ENCODE data around the gene FPGT.
"Not testable (repeated sequence)": the region's sequence is repeated elsewhere in the genome, so short reads cannot be mapped to it uniquely, and the experiment has no call there.

Gene FPGT

DNA sequence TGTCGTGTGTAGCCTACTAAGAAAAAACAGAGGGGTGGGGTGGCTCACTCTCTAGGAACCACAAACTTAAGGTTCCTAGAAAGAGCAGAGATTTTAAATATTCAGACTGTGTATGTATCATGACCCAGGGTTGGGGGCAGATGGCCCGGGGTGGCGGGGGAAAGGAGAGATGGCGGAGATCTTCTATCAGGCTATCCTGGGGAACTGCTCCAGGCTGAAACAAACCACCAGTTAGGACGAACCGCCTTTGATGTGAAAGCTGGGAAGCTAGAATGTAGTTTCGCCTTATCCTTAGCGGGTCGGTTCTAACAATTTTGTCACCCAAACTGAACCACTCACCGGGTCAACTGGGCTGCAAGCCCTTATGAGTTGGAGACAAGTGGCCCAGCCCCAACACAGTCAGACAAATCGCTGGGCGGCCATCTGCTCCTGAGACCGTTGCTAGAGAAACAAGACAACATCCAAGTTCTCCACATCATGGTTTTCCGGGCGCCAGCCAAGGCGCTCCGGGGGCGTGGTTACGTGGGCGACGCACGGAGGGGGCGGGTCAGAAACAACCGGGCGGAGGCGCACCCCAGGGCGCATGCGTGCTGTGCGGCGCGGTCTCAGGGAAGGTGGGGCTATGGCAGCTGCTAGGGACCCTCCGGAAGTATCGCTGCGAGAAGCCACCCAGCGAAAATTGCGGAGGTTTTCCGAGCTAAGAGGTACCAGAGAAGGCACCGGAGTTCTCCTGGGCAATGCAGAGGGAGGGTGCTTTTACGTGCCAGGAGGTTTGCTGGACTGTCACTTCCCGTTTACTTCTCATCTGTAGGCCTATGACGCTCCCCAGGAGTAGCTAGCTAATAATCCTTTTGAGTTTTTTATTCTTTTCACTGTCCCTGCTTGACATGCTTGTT is at the start of gene FPGT, which contains the start of gene LRRIQ3:
Gene FPGT, plus strand, starts transcription at position 586 of the 896 bp plus-strand sequence. Its CDS starts 37 bp downstream, at position 623.
Gene LRRIQ3, minus strand, starts transcription at position 520 of the 896 bp plus-strand sequence. CDS start 14,492 bp downstream, outside the sequence.
- peak; percentile 54 for DNase-seq

DNA sequence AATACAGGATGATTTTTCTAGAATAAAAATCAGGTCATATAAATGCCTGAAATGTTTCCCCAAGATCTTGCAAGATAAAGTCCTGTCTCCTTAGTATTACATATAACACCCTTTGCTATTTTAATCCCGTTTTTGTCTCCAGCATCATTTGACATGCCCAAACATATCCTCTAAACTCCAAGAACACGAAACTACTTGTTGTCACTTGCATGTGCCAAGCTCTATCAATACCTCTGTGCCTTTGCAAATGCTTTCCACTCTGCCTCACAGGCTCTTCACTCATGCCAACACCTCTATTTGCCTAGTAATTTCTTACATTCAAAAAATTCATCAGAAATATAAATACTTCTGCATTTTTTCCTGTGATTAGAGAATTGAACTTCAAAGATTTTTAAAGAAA is 38.0 kb upstream of the FPGT start:
- DNase-seq = no peak

DNA sequence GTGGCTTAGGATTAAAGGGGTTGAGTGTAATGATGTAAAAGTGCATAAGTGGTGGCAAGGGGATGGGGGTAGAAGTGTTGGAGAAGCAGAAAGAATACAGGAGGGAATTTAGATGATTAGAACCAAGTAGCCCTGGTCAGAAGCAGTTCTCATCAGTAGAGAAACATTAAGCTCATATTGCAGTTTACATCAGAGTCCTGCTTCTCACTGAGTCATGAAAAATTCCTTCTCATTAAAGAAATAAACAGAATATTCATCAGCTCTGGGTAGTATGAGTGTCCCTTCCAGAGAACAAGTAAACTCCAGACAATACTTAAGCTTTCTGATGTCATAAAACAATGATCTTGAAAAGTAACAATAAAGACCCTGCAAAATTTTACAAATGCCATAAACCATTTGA is 36.5 kb upstream of the FPGT start:
- no peak for DNase-seq

DNA sequence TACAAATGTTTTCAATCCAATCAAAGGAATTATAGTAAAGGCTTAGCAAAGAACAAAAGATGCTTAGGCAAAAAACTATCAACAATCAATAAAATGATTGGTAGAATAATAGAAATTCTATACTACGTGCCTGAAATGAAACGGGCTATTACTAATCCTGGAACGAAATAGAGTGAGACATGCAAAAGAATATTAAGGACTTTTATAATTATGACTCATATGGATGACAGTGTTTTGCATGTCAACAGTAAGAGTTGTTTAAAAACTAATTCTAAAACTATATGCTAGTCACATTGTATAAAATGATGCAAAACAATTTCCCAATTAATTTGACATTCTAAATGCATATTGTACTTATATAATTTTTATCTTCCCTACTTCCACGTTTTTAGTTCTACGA is 35.7 kb upstream of the FPGT start:
- DNase-seq = no peak

DNA sequence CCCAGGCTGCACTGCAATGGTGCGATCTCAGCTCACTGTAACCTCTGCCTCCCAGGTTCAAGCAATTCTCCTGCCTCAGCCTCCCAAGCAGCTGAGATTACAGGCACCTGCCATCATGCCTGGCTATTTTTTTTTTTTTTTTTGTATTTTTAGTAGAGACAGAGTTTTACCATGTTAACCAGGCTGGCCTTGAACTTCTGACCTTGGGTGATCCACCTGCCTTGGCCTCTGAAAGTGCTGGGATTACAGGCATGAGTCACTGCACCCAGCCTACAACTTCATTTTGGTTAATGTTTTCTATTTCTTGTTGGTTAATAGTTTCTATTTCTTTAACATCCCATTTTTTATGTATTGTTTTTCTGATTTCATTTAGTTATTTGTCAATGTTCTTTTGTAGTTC is 23.6 kb upstream of the FPGT start:
- not testable (repeated sequence) for DNase-seq

DNA sequence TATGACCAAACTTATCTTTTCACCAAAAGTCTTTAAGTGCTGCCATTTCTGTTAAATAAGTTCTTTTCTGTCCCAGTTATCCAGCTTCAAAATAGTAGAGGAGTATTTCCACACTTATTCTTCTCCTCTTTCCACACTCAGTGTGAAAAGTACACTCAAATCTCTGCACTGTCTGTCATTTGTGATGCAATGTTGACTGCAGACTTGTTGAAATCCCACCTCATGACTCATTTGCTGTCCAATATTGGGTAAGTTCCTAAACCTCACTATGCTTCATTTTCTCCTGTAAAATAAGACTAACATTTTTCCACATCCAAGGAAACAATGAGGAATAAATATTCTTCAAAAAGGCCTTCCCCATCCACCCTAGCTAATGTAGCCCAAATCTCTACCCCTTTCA is 17.6 kb upstream of the FPGT start:
- DNase-seq = no peak

DNA sequence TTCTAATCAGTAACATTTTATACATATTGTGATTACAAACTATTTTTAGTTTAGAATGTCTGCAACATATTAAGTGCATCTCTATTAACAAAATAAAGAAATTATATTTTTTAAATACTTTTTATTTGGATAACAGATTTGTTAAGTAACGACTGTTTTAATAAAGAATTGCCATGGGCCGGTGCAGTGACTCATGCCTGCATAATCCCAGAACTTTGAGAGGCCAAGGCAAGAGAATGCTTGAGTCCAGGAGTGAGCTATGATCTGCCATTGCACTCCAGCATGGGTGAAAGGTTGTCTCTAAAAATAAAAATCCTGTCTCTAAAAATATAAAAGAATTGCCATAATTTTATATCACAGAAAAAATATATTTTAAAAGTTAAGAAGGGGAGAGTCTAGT is 4.1 kb upstream of the FPGT start:
- DNase-seq = no peak

DNA sequence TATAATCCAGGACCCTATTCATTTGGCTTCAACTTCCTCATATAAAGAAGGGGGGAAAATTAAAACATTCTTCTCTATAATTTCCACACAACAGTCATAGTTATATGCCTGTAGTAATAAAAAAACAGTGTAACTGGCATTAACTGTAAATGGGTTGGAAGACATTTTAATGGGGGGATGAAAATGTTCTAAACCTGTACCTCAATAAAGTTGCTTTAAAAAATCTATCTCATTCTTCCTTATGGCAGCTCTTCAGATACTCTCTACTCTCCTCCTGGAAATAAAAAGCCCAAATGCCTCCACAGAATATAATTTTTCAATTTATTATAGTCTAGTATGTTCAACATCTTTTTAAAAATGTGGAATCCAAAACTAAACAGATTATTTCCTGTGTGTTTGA is 2.7 kb upstream of the FPGT start:
- no peak for DNase-seq

DNA sequence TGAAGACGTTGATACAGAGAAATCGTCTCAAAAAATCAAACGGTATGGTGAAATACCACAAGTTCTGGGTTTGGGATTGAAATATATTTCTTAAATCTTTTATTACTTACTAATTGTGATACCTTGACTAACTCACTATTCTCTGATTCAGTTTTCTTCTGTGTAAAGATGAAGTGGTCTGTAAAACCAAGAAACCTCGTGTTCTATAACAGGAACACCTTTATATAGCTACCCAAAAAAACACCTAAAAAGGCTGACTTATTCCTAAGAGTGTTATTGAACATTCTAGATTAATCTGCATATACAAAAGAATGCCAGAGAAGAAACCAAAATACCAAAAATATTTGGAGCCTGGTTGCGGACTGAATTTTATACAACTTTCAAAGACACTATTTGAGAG is 787 bp upstream of the FPGT start:
- DNase-seq = no peak

DNA sequence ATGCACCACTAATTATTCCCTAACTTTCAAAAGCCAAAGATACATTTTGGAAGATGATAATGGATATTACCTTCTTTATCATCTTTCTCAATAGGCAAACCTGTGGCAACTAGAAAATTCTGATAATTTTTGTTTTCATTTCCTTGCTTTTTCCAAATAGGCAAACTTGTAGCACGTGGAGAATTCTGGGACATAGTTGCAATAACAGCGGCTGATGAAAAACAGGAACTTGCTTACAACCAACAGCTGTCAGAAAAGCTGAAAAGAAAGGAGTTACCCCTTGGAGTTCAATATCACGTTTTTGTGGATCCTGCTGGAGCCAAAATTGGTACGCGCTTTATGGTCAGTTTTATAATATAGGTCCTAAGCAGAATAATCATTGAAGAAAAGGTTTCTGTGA is 1.5 kb downstream of the FPGT start:
- no peak for DNase-seq

DNA sequence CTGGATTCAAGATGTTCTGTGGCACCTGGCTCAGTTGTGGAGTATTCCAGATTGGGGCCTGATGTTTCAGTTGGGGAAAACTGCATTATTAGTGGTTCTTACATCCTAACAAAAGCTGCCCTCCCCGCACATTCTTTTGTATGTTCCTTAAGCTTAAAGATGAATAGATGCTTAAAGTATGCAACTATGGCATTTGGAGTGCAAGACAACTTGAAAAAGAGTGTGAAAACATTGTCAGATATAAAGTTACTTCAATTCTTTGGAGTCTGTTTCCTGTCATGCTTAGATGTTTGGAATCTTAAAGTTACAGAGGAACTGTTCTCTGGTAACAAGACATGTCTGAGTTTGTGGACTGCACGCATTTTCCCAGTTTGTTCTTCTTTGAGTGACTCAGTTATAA is 7.2 kb downstream of the FPGT start:
- DNase-seq = no peak

DNA sequence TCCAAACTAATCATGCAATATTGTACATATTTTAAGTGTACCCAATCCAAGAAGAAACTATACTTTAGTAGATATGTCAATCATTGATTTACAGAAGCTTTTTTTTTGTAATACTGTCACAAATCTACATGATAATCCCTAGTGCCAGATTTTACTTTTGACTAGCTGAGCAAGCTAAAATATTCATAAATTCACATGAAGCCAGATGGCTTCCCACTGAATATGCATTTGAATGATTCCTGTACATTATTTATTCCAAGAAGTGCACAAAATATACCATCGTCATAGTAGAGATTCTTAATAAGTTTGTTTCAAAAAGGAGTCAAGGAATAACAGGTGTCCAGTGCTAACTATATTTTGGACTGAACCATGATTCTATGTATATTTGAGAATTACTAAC is 17.2 kb downstream of the FPGT start:
- DNase-seq = no peak

DNA sequence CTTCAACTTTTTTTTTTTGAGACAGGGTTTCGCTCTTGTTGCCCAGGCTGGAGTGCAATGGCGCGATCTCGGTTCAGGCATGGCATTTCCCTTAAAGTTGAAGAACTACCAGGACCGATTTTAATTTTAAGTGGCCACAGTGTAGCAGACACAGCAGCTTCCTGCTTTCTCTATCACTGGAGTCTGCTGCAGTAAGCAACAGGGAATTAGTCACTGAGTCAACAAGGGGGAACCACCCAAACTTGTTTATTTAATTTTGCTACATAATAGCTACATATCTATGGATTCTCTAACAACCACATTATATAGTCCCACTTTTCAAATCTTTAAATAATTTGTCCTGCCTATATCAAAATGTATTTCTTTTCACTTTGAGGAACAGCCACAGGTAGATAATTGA is 24.7 kb downstream of the FPGT start:
- DNase-seq = no peak

DNA sequence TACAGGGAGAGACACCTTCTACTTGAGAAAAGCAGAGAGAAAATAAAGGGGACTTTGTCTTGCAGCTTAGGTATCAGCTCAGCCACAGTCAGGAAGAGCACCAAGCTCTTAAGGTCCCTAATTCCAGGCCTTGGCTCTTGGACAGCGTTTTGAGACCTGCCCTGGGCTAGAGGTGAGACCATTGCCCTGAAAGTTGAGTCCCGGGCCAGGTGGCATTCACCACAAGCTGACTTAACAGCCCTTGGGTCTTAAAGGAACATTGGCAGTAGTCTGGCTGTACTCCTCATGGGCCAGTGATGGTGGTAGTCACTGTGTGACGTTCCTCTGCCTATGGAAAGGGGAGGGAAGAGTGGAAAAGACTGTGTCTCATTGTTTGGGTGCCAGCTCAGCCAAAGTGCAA is 25.4 kb downstream of the FPGT start:
- no peak for DNase-seq

DNA sequence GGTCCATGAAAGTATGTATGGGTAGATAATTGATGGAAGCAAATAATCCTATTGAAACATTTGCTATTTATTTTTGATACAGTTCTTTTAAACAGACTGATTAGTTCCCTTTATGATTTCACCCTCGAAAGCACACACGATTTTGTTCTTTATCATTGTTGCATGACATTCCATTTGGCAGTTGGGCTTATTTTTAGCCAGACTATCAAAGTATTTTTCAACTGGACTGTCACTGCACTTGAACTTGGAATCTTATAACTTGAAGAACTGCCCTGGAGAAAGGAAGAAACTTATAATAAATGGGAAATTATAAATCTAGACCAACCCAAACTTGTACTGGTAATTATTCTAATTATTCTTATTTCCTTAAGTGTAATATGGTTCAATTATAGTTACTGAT is 37.1 kb downstream of the FPGT start, which contains the start of gene TNNI3K:
Gene TNNI3K, plus strand, starts transcription at position 235 of the 400 bp plus-strand sequence. Its CDS starts 65 bp downstream, at position 300.
- DNase-seq = no peak

DNA sequence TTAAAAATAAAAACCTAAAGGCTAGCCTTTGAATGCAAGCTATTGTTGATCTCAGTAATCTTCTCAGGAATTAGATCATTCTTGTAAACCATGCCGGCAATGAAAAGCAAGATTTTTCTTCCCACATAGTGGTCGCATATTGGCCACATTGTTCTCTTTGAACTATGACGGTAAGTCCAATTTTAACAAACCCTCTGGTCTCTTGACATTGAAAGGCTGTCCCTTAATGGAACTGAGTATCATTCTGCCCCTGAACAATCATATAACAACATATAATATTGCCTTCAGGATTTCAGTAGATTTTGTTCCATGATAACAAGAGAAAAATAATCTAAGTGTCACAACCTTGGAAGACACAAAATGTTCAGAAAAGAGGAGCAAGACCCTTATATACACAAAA is 38.4 kb downstream of the FPGT start:
- DNase-seq = no peak

DNA sequence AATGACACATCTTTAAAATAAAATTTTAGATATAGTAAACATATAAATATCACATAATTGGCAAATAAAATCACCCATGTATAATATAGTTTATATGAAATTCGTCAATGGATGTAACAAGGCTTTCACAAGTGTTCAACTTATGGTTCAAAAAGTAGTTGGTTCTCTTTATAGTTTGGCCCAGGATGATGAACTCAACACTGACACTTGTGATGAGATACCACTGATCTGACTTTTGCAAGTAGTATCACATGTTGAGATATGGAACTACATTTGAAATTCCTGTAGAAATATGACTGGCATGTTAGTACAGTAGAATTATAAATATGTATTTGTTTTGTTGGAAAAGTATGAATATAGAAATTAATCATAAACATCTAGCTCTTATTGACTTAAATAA is 39.0 kb downstream of the FPGT start:
- no peak for DNase-seq

DNA sequence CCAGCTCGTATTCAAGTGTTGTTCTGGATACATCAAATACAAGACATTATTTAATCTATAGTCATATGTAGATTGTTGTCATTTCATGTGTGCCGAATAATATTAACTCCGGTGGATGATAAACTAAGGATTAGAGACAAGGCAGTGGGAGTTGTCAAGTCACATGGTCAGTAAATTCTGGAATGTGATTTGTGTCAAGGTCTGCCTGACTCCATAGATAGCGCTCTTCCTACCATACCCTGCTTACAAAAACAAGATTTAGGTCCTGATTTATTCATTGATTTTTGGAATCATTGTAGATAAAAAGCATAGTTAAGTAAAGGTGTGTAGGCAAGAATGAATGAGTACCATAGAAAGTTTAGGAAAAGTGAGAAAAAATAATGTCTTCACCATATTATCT is 39.7 kb downstream of the FPGT start:
- no peak for DNase-seq

DNA sequence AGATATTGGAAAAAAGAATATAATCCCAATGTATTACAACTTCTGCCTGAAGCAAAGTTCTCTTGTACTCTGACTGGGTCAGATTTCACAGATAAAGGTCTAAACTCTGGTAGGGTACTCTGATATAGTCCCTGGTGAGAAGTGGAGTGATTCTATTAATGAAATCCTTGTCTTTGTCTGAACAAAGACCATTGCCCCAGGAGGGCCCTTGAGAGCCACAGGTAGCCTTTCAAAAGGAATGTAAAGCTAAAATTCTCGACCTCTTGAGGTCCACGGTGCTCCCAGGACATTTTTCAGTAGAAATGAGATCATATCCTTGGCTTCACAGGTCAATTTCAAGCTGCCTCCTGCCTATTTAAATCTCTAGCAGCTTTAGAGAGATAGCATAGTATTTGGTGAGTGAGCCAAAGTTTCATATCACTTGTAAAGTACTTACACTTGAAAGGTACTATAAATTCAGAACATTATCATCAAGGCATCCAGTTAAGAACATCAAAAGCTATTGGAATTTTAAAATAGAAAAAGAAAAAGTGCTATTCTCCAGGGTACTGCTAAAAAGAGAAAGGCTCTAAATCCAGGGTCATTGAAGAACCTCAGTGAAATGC is 47.2 kb downstream of the FPGT start:
- no peak for DNase-seq

DNA sequence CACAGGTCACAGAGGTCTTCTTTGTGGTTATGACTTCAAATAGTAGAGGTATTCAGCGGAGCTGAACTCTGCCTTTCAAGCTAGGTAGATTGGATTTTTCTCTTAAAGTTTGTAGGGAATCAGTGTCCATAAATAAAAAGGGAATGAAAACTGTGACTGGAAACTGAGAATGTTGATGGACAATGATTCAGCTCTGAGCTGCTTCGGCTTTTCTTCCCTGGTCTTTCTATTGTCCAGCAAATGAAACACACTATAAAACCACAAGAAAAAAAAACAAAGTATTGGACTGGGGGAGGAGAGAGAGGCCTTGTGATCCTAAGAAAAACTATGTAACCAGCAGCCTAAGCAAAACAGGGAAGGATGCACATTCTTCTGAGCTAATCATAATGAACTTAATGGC is 48.3 kb downstream of the FPGT start:
- DNase-seq = no peak

DNA sequence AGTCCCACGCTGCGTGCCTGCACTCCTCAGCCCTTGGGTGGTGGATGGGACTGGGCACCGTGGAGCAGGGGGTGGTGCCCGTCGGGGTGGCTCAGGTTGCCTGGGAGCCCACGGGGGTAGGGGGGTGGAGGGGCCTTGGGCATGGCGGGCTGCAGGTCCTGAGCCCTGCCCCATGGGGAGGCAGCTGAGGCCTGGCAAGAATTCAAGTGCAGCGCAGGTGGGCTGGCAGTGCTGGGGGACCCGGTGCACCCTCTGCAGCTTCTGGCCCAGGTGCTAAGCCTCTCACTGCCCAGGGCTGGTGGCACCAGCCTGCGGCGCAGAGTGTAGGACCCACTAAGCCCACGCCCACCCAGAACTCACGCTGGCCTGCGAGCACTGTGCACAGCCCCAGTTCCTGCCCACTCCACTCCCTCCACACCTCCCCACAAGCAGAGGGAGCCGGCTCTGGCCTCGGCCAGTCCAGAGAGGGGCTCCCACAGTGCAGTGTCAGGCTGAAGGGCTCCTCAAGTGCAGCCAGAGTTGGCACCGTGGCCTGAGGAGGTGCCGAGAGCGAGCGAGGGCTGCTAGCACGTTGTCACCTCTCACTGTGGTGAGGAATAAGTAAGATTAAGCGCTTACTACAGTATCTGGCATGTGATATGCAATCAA is 50.0 kb downstream of the FPGT start:
- no peak for DNase-seq

DNA sequence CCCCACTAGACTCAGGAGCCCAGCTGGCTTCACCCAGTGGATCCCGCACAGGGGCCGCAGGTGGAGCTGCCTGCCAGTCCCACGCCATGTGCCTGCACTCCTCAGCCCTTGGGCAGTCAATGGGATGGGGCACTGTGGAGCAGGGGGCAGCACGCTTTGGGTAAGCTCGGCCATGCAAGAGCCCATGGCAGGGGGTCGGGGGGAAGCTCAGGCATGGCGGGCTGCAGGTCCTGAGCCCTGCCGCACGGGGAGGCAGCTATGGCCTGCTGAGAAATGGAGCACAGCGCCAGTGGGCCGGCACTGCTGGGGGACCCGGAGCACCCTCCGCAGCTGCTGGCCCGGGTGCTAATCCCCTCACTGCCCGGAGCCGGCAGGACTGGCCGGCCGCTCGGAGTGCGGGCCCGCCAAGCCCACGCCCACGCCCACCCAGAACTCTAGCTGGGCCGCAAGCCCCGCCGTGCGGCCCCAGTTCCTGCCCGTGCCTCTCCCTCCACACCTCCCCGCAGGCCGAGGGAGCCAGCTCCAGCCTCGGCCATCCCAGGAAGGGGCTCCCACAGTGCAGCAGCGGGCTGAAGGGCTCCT is 55.3 kb downstream of the FPGT start:
- not testable (repeated sequence) for DNase-seq

Data from NCI-H1092 (cell line).